ENCODE results near the gene USP3.

DNA sequence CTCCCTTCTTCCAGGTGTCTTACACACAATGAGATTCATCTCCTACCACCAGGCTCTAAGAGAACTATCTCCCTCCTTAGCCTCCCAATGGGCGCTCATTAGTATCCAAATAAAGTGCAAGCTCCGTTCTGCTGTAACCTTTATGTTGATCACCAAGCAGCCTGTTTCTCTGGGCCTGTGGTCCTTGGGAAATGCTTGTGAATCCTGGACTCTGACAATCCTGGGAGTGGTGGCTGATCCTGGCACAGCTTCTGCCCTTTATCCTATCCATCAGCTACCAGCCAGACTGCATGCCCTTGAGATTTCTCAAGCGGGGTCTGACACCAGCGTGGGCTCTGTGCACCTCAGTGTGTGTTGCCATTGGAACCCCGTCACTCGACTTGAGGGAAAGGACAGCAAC lies 26.1 kb upstream of the USP3 start:
- TF ChIP-seq, protein P1, sequence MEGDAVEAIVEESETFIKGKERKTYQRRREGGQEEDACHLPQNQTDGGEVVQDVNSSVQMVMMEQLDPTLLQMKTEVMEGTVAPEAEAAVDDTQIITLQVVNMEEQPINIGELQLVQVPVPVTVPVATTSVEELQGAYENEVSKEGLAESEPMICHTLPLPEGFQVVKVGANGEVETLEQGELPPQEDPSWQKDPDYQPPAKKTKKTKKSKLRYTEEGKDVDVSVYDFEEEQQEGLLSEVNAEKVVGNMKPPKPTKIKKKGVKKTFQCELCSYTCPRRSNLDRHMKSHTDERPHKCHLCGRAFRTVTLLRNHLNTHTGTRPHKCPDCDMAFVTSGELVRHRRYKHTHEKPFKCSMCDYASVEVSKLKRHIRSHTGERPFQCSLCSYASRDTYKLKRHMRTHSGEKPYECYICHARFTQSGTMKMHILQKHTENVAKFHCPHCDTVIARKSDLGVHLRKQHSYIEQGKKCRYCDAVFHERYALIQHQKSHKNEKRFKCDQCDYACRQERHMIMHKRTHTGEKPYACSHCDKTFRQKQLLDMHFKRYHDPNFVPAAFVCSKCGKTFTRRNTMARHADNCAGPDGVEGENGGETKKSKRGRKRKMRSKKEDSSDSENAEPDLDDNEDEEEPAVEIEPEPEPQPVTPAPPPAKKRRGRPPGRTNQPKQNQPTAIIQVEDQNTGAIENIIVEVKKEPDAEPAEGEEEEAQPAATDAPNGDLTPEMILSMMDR (conservative IDR thresholded peaks at IDR 0.05; ENCODE audit: low read depth, low read length): no peak
- TF ChIP-seq SMC3 (IDR thresholded peaks at IDR 0.05; ENCODE audit: low read depth, low read length) (no peak), CHD1 (IDR thresholded peaks at IDR 0.05; ENCODE audit: low read depth, low read length) (no peak)
- TF ChIP-seq, protein P2, sequence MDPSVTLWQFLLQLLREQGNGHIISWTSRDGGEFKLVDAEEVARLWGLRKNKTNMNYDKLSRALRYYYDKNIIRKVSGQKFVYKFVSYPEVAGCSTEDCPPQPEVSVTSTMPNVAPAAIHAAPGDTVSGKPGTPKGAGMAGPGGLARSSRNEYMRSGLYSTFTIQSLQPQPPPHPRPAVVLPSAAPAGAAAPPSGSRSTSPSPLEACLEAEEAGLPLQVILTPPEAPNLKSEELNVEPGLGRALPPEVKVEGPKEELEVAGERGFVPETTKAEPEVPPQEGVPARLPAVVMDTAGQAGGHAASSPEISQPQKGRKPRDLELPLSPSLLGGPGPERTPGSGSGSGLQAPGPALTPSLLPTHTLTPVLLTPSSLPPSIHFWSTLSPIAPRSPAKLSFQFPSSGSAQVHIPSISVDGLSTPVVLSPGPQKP (IDR thresholded peaks at IDR 0.05; ENCODE audit: borderline replicate concordance, low read depth, low read length): no peak
- TF ChIP-seq, protein P3, sequence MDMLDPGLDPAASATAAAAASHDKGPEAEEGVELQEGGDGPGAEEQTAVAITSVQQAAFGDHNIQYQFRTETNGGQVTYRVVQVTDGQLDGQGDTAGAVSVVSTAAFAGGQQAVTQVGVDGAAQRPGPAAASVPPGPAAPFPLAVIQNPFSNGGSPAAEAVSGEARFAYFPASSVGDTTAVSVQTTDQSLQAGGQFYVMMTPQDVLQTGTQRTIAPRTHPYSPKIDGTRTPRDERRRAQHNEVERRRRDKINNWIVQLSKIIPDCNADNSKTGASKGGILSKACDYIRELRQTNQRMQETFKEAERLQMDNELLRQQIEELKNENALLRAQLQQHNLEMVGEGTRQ (IDR thresholded peaks at IDR 0.05; ENCODE audit: low read depth, low read length): no peak
